Vagina (tissue), 2 donors: Measurements from ENCODE around the gene TNFRSF14. TPM values are rescaled to one million over a fixed set of nuclear protein-coding genes. Genes with fewer than 3 reads are reported as not detected.

Experiments used
- DNase-seq, 2 donors: peaks; one replicate each; pipeline ENCODE4 v3.0.0-alpha.2; 2017; ENCODE audit errors: extremely low spot score in 2 of 2
- H3K27ac ChIP-seq: fragments of 200-600 bp; sonication (generic); one replicate; pipeline ENCODE4 v1.5.1; 2019
- H3K27me3 ChIP-seq: fragments of 200-600 bp; sonication (generic); one replicate; pipeline ENCODE4 v1.5.1; 2019
- H3K36me3 ChIP-seq, 2 donors: fragments of 200-600 bp; sonication (generic); one replicate each; pipeline ENCODE4 v1.5.1; 2017 to 2019
- H3K4me1 ChIP-seq: fragments of 200-600 bp; sonication (generic); one replicate; pipeline ENCODE4 v1.5.1; 2019
- H3K4me3 ChIP-seq, 2 donors: fragments of 200-600 bp; sonication (generic); 1 replicate in 1 of 2; 2 replicates in 1 of 2; pipeline ENCODE4 v1.5.1; 2016 to 2019
- H3K9me3 ChIP-seq: fragments of 200-600 bp; sonication (generic); one replicate; pipeline ENCODE4 v1.5.1; 2019
- POLR2A ChIP-seq, 2 donors: fragments of 450-650 bp; IDR thresholded peaks; one replicate each; pipeline ENCODE4 v1.6.1; 2017; ENCODE audit warnings: antibody characterized with exemption in 2 of 2, mild to moderate bottlenecking in 2 of 2, moderate library complexity in 2 of 2
- POLR2AphosphoS5 ChIP-seq, 2 donors: sonication (generic); formaldehyde crosslinking; IDR thresholded peaks; one replicate each; pipeline ENCODE4 v1.9.0; 2017; ENCODE audit warnings: antibody characterized with exemption in 2 of 2, mild to moderate bottlenecking in 2 of 2, low read depth in 1 of 2; ENCODE audit not compliant: insufficient read depth in 1 of 2
- intact Hi-C: fragments of 100-400 bp; cut with DNase I; formaldehyde crosslinking; loops from one replicate; pipeline ENCODE4 v1.15.1; 2023
- total RNA-seq: library from RNA; depleted of rRNA; stranded (reverse); fragments of >200 nt; gene quantifications from one replicate; pipeline ENCODE4 v1.2.3, GENCODE V29; 2016
- TF ChIP-seq, protein P1 (sequence below), 3 experiments: fragments of 450-650 bp in 2 of 3; fragments of 200-600 bp in 1 of 3; sonication (generic) in 1 of 3; IDR thresholded peaks; one replicate each; pipeline ENCODE4 v1.5.1; 2017 to 2019; ENCODE audit warnings: antibody characterized with exemption in 3 of 3, mild to moderate bottlenecking in 2 of 3, moderate library complexity in 2 of 3

TNFRSF14 gene
- total RNA-seq, 1 donor from 2014 or later, result 49.6 TPM

GRCh38 chr1:2522230-2522629, 33.9 kb upstream of the TNFRSF14 start:
- no peak overlapping the region for H3K27ac ChIP-seq
- no peak for DNase-seq
- no peaks in the 10 kb centered on the region for H3K27me3 ChIP-seq
- H3K36me3 ChIP-seq, result peaks cover 0 to 46% of the 10 kb centered on the region in 2 donors
- H3K9me3 ChIP-seq, result no peaks in the 10 kb centered on the region
- H3K4me1 ChIP-seq, result peaks cover 36% of the 10 kb centered on the region
- intact Hi-C loops, result no loop called here
- H3K4me3 ChIP-seq, result no peak overlapping the region
- TF ChIP-seq, protein P1, sequence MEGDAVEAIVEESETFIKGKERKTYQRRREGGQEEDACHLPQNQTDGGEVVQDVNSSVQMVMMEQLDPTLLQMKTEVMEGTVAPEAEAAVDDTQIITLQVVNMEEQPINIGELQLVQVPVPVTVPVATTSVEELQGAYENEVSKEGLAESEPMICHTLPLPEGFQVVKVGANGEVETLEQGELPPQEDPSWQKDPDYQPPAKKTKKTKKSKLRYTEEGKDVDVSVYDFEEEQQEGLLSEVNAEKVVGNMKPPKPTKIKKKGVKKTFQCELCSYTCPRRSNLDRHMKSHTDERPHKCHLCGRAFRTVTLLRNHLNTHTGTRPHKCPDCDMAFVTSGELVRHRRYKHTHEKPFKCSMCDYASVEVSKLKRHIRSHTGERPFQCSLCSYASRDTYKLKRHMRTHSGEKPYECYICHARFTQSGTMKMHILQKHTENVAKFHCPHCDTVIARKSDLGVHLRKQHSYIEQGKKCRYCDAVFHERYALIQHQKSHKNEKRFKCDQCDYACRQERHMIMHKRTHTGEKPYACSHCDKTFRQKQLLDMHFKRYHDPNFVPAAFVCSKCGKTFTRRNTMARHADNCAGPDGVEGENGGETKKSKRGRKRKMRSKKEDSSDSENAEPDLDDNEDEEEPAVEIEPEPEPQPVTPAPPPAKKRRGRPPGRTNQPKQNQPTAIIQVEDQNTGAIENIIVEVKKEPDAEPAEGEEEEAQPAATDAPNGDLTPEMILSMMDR (IDR thresholded peaks at IDR 0.05), result no peak
- TF ChIP-seq POLR2AphosphoS5 (IDR thresholded peaks at IDR 0.05; ENCODE audit: insufficient read depth in 1 of 2, low read depth in 1 of 2), result no peak
- TF ChIP-seq POLR2A (IDR thresholded peaks at IDR 0.05), result no peak

DNA sequence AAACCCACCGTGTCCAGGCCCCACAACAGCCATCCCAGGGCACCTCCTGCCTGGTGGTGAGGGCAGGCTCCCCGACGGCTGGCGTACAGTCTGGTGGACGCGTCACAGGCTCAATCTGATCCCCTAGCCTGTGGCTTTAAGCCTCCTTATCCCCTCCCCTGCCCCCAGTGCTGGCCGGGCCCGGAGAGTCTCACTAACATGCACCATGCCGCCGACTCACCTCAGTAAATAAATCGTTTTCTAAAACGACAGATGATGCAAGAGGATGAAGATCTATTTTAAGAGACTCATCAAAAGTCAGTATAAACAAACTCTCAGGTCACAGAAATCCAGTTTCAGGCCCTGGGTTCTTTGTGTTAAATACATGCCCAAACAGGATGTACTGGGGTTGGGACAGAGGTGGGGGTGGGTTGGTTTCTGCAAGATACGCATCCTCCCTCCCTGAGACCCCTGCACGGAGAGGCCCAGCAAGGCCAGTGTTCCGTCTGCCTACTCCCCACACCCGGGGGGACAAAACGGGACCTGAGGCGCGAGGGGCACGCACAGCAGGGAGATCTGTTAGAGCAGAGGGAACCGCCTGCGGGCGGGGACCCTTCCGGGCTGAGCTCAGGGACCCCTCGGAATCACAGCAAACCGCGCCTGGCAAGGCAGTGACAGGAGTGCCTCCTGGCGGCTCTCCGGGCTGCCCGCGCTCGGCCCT, 32.8 kb upstream of the TNFRSF14 start:
- Histone ChIP-seq H3K36me3 (peaks cover 0 to 35% of the 10 kb centered on the region in 2 donors), H3K9me3 (no peaks in the 10 kb centered on the region), H3K27me3 (no peaks in the 10 kb centered on the region), H3K27ac (no peak overlapping the region), H3K4me1 (peaks cover 47% of the 10 kb centered on the region), H3K4me3 (no peak overlapping the region)
- no peak for TF ChIP-seq POLR2AphosphoS5 (IDR thresholded peaks at IDR 0.05; ENCODE audit: insufficient read depth in 1 of 2, low read depth in 1 of 2)
- TF ChIP-seq, protein P1 (IDR thresholded peaks at IDR 0.05), result no peak
- no peak for TF ChIP-seq POLR2A (IDR thresholded peaks at IDR 0.05)
- no peak for DNase-seq
- intact Hi-C loops, result no loop called here

GRCh38 chr1:2523891-2524609, 32.1 kb upstream of the TNFRSF14 start:
- H3K27me3 ChIP-seq, result no peaks in the 10 kb centered on the region
- no peak overlapping the region for H3K27ac ChIP-seq
- DNase-seq, result no peak
- H3K36me3 ChIP-seq, result peaks cover 0 to 28% of the 10 kb centered on the region in 2 donors
- H3K4me3 ChIP-seq, result no peak overlapping the region
- H3K9me3 ChIP-seq, result no peaks in the 10 kb centered on the region
- TF ChIP-seq, protein P1 (IDR thresholded peaks at IDR 0.05), result no peak
- TF ChIP-seq POLR2A (IDR thresholded peaks at IDR 0.05) (no peak), POLR2AphosphoS5 (IDR thresholded peaks at IDR 0.05; ENCODE audit: insufficient read depth in 1 of 2, low read depth in 1 of 2) (no peak)
- intact Hi-C loops, result no loop called here
- H3K4me1 ChIP-seq, result peaks cover 54% of the 10 kb centered on the region

DNA sequence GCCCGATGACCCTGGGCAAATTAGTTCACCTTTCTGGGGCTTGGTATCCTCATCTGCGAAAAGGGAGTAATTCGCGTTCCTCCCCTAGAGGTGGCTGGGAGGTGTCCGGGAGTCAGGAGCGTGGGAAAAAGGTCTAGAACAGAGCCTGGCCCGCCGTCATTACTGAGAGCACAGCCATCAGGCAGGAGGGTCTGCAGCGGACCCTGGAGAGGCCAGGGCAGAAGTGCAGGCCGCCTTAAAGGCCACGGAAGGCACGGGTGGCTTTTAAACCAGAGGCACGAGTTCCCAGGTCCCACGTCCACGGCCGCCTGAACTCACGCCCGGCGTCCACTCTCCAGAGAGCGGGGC, 30.6 kb upstream of the TNFRSF14 start:
- DNase-seq, result no peak
- intact Hi-C loops, result loop anchor here (5.0 kb wide), 1 partner anchor 113 kb away; the partner anchor contains the start of gene PEX10
- H3K9me3 ChIP-seq, result no peaks in the 10 kb centered on the region
- TF ChIP-seq POLR2A (IDR thresholded peaks at IDR 0.05), result no peak
- TF ChIP-seq, protein P1 (IDR thresholded peaks at IDR 0.05), result no peak
- TF ChIP-seq POLR2AphosphoS5 (IDR thresholded peaks at IDR 0.05; ENCODE audit: insufficient read depth in 1 of 2, low read depth in 1 of 2), result no peak
- no peaks in the 10 kb centered on the region for H3K27me3 ChIP-seq
- peak overlapping the region; percentile 81 to 87 for H3K4me3 ChIP-seq
- peaks cover 0 to 13% of the 10 kb centered on the region in 2 donors for H3K36me3 ChIP-seq
- H3K27ac ChIP-seq, result peak overlapping the region; percentile 81
- H3K4me1 ChIP-seq, result peaks cover 60% of the 10 kb centered on the region
